ENCODE results near the gene ABI3BP.

- no peak for TF ChIP-seq CTCF (IDR thresholded peaks at IDR 0.05 in 2 of 3, conservative IDR thresholded peaks at IDR 0.05 in 1 of 3; ENCODE audit: control insufficient read depth in 2 of 3, extremely low read depth in 1 of 3, insufficient read depth in 1 of 3, low read depth in 3 of 3, low read length in 3 of 3)
- no peak for TF ChIP-seq RFX5 (IDR thresholded peaks at IDR 0.05; ENCODE audit: low read depth, low read length)
- no peak for TF ChIP-seq EP300 (IDR thresholded peaks at IDR 0.05; ENCODE audit: borderline replicate concordance in 1 of 2, control insufficient read depth in 1 of 2, low read depth in 2 of 2, low read length in 2 of 2)
- no peak for TF ChIP-seq NR2C2 (IDR thresholded peaks at IDR 0.05; ENCODE audit: borderline replicate concordance, control insufficient read depth, insufficient read length, low read depth)
- no peak for TF ChIP-seq CREM (IDR thresholded peaks at IDR 0.05; ENCODE audit: low read depth)
- TF ChIP-seq MXI1 (IDR thresholded peaks at IDR 0.05; ENCODE audit: low read depth, low read length): no peak
Measured at GRCh38 chr3:101027286-101027685, 34.1 kb upstream of the ABI3BP start.
